HCT116 (cell line): ENCODE measurements around the gene ZNRF3. TPM values are rescaled to one million over a fixed set of nuclear protein-coding genes. Genes with fewer than 3 reads are reported as not detected.

Source experiments
- ATAC-seq: fragments of 200-7000 bp; cut with Tn5 transposase; 2 replicates; pipeline ENCODE4 v1.9.1; 2020; ENCODE audit warnings: mild to moderate bottlenecking, moderate library complexity
- BruUV-seq: library from RNA; stranded (reverse); fragments of 400-500 nt; replicated peaks from 2 replicates; lab custom pipeline; 2021; lab: Mats Ljungman, UMichigan
- CTCF ChIA-PET: fragments of 300-600 bp; sonication (Branson Sonifier 250); formaldehyde crosslinking; loops from one replicate; lab custom pipeline; 2021; ENCODE audit warnings: antibody characterized with exemption; lab: Charles Lee
- POLR2A ChIA-PET: fragments of 300-600, 350-600 bp; sonication (Branson Sonifier 250); formaldehyde crosslinking; loops from one replicate; lab custom pipeline; 2021; ENCODE audit warnings: antibody characterized with exemption; lab: Charles Lee
- RAD21 ChIA-PET, 2 experiments: fragments of 300-600 bp; sonication (Branson Sonifier 250); formaldehyde crosslinking; loops; one replicate each; lab custom pipeline; 2023; ENCODE audit warnings: low total read pairs in 2 of 2; ENCODE audit not compliant: uncharacterized antibody in 2 of 2, unreplicated experiment in 2 of 2, low non-redundant PET in 1 of 2; lab: Charles Lee
- DNase-seq: peaks from one replicate; pipeline ENCODE4 v3.0.0-alpha.2; 2010; ENCODE audit warnings: low read depth, low spot score
- H2AFZ ChIP-seq: fragments of 200-600 bp; shearing (Covaris generic), sonication (generic); 2 replicates; pipeline ENCODE4 v1.6.1; 2017; ENCODE audit warnings: low read depth, mixed run types, mixed read lengths, antibody characterized with exemption, low read length; ENCODE audit not compliant: poor library complexity, severe bottlenecking
- H3K27ac ChIP-seq: 2 replicates; pipeline ENCODE4 v1.5.1; 2012; ENCODE audit warnings: low read depth, low read length
- H3K27me3 ChIP-seq: fragments of 200-600 bp; sonication (generic); 2 replicates; pipeline ENCODE4 v1.6.1; 2016; ENCODE audit warnings: mixed run types, low read length, mixed read lengths; ENCODE audit not compliant: insufficient read depth
- H3K36me3 ChIP-seq, 2 experiments: fragments of 200-500 bp in 1 of 2; fragments of 200-600 bp in 1 of 2; sonication (Bioruptor generic) in 1 of 2; sonication (generic) in 1 of 2; 2 replicates each; pipeline versions ENCODE4 v1.5.1 to v1.6.1; 2014 to 2016; ENCODE audit warnings: low read length in 2 of 2, inconsistent platforms in 1 of 2, mixed read lengths in 1 of 2, mixed run types in 1 of 2; ENCODE audit not compliant: insufficient read depth in 2 of 2, control insufficient read depth in 1 of 2
- H3K4me1 ChIP-seq, 2 experiments: fragments of 200-600 bp in 1 of 2; sonication (generic) in 1 of 2; 2 replicates each; pipeline versions ENCODE4 v1.5.1 to v1.6.1; 2012 to 2017; ENCODE audit warnings: low read length in 2 of 2, inconsistent platforms in 1 of 2, mild to moderate bottlenecking in 1 of 2, mixed read lengths in 1 of 2, mixed run types in 1 of 2, moderate library complexity in 1 of 2; ENCODE audit not compliant: insufficient read depth in 2 of 2, control insufficient read depth in 1 of 2
- H3K4me2 ChIP-seq: fragments of 200-600 bp; sonication (generic); 2 replicates; pipeline ENCODE4 v1.6.1; 2017; ENCODE audit warnings: mixed run types, low read length, mixed read lengths
- H3K4me3 ChIP-seq, 2 experiments: fragments of 200-600 bp in 1 of 2; sonication (generic) in 1 of 2; replicated peaks in 1 of 2; 2 replicates each; pipeline ENCODE4 v1.5.1; 2011 to 2016; ENCODE audit warnings: low read length in 2 of 2, control low read depth in 1 of 2, low read depth in 1 of 2, mild to moderate bottlenecking in 1 of 2, mixed read lengths in 1 of 2, mixed run types in 1 of 2
- H3K79me2 ChIP-seq: fragments of 200-600 bp; sonication (generic); 2 replicates; pipeline ENCODE4 v1.6.1; 2017; ENCODE audit warnings: mild to moderate bottlenecking, mixed run types, low read length, moderate library complexity, mixed read lengths; ENCODE audit not compliant: insufficient read depth
- H3K9ac ChIP-seq: fragments of 200-600 bp; sonication (generic); 2 replicates; pipeline ENCODE4 v1.6.1; 2016; ENCODE audit warnings: low read length, mixed read lengths
- H3K9me2 ChIP-seq: fragments of 200-600 bp; sonication (generic), shearing (Covaris generic); 2 replicates; pipeline ENCODE4 v1.6.1; 2017; ENCODE audit warnings: mixed run types, mild to moderate bottlenecking, moderate library complexity; ENCODE audit not compliant: insufficient read depth
- H3K9me3 ChIP-seq, 2 experiments: fragments of 200-500 bp in 1 of 2; fragments of 200-600 bp in 1 of 2; sonication (Bioruptor generic) in 1 of 2; sonication (generic) in 1 of 2; 2 replicates each; pipeline ENCODE4 v1.6.1; 2014 to 2017; ENCODE audit warnings: low read length in 2 of 2, mixed read lengths in 2 of 2, inconsistent platforms in 1 of 2, low read depth in 1 of 2, mild to moderate bottlenecking in 1 of 2, mixed run types in 1 of 2, moderate library complexity in 1 of 2; ENCODE audit not compliant: control insufficient read depth in 1 of 2, insufficient read depth in 1 of 2
- H4K20me1 ChIP-seq: fragments of 200-600 bp; sonication (generic), shearing (Covaris generic); 2 replicates; pipeline ENCODE4 v1.6.1; 2017; ENCODE audit warnings: mixed run types, mild to moderate bottlenecking, moderate library complexity; ENCODE audit not compliant: insufficient read depth
- CEBPB ChIP-seq: IDR thresholded peaks from 2 replicates; pipeline ENCODE4 v1.6.1; 2012; ENCODE audit warnings: low read depth
- EGR1 ChIP-seq: IDR thresholded peaks from 2 replicates; pipeline ENCODE4 v1.6.1; 2012; ENCODE audit warnings: low read depth
- ELF1 ChIP-seq: IDR thresholded peaks from 2 replicates; pipeline ENCODE4 v1.6.1; 2012; ENCODE audit warnings: low read depth, borderline replicate concordance
- EZH2 ChIP-seq: fragments of 200-600 bp; sonication (generic); IDR thresholded peaks from 2 replicates; pipeline ENCODE4 v1.6.1; 2017; ENCODE audit warnings: antibody characterized with exemption, mixed run types
- JUND ChIP-seq: IDR thresholded peaks from 2 replicates; pipeline ENCODE4 v1.6.1; 2012
- POLR2A ChIP-seq: IDR thresholded peaks from 2 replicates; pipeline ENCODE4 v1.7.0; 2011; ENCODE audit warnings: borderline replicate concordance; ENCODE audit not compliant: insufficient read depth, insufficient read length; ENCODE audit errors: extremely low read depth
- SP1 ChIP-seq: IDR thresholded peaks from 2 replicates; pipeline ENCODE4 v1.6.1; 2012; ENCODE audit warnings: low read depth
- TCF7L2 ChIP-seq: IDR thresholded peaks from 2 replicates; pipeline ENCODE4 v1.7.0; 2011; ENCODE audit warnings: borderline replicate concordance, inconsistent platforms; ENCODE audit not compliant: insufficient read depth, insufficient read length; ENCODE audit errors: extremely low read depth
- ZNF274 ChIP-seq: fragments of 200-500 bp; sonication (Bioruptor generic); IDR thresholded peaks from 2 replicates; pipeline ENCODE4 v1.6.1; 2014; ENCODE audit warnings: mild to moderate bottlenecking, low read depth, low read length, inconsistent platforms
- intact Hi-C: fragments of 100-400 bp; cut with micrococcal nuclease; formaldehyde crosslinking; loops from 2 replicates; pipeline ENCODE4 v1.10.0; 2022
- total RNA-seq: library from RNA; stranded (reverse); gene quantifications from one replicate; pipeline ENCODE4 v1.2.1, GENCODE V29; 2021; ENCODE audit not compliant: unreplicated experiment
- TF ChIP-seq, protein P1 (sequence below): IDR thresholded peaks from 2 replicates; pipeline ENCODE4 v1.6.1; 2012
- TF ChIP-seq, protein P2 (sequence below): IDR thresholded peaks from 2 replicates; pipeline ENCODE4 v1.6.1; 2011; ENCODE audit warnings: mild to moderate bottlenecking, low read length, moderate library complexity; ENCODE audit not compliant: insufficient replicate concordance; ENCODE audit errors: extremely low read depth
- TF ChIP-seq, protein P3 (sequence below): IDR thresholded peaks from 2 replicates; pipeline ENCODE4 v1.6.1; 2012; ENCODE audit warnings: low read depth

The ZNRF3 gene
- total RNA-seq, 1 experiment from 2014 or later = 12.2 TPM

DNA sequence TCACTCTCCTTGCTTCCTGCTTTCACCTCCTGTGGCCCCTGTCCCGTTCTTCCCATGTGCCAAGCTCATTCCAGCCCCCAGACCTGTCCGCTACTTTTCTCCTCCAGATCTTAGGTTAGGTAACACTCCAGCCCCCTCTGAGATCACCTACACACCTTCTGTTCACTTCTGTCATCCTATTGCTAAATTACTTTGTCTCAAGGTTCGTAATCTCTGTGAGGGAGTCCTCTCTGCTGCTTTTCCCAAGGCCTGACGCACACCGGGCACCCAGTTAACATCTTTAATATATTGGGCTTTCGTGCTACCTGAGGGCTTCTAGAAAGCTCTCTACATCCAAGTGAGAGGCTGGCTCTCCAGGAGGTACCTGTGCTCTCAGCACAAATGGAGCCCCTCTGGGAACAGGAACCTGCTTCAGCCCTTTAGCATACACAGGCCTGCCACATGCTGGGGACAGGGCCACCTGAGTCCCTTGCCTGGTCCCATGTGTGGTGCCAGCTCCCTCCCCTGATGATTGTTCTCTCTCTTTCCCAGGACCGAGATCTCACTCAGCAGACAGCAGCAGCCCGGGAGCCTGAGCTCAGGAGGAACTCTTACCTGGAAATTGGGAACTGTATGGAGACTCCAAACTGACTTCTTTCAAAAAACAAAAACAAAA is 169.8 kb downstream of the ZNRF3 start:
- no peak overlapping the region for H3K4me2 ChIP-seq
- H3K27me3 ChIP-seq = no peaks in the 10 kb centered on the region
- ATAC-seq = no peak
- no peak overlapping the region for H2AFZ ChIP-seq
- no peak overlapping the region for H3K9ac ChIP-seq
- POLR2A ChIA-PET = no interaction called here
- H3K9me2 ChIP-seq = no peaks in the 10 kb centered on the region
- no peaks in the 10 kb centered on the region for H3K9me3 ChIP-seq
- H3K27ac ChIP-seq = no peak overlapping the region
- no peak for TF ChIP-seq POLR2A
- no peak for TF ChIP-seq ELF1
- TF ChIP-seq TCF7L2 = no peak
- no peak for TF ChIP-seq JUND
- TF ChIP-seq, protein P1, sequence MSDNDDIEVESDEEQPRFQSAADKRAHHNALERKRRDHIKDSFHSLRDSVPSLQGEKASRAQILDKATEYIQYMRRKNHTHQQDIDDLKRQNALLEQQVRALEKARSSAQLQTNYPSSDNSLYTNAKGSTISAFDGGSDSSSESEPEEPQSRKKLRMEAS = no peak
- TF ChIP-seq EGR1 = no peak
- RAD21 ChIA-PET = no interaction called here
- H3K4me1 ChIP-seq = no peaks in the 10 kb centered on the region
- intact Hi-C loops = no loop called here
- BruUV-seq = no TSS peak
- DNase-seq = no peak
- no peaks in the 10 kb centered on the region for H3K79me2 ChIP-seq
- peaks cover 0 to 10% of the 10 kb centered on the region in 2 experiments; a peak in 2 of 4 replicates for H3K36me3 ChIP-seq
- no peaks in the 10 kb centered on the region for H4K20me1 ChIP-seq
- CTCF ChIA-PET = interaction anchor here (1.4 to 3.0 kb wide), 2 partner anchors 13 to 223 kb away, joined by 3 to 13 read pairs; no protein-coding TSS in a partner anchor
- no peak overlapping the region for H3K4me3 ChIP-seq

DNA sequence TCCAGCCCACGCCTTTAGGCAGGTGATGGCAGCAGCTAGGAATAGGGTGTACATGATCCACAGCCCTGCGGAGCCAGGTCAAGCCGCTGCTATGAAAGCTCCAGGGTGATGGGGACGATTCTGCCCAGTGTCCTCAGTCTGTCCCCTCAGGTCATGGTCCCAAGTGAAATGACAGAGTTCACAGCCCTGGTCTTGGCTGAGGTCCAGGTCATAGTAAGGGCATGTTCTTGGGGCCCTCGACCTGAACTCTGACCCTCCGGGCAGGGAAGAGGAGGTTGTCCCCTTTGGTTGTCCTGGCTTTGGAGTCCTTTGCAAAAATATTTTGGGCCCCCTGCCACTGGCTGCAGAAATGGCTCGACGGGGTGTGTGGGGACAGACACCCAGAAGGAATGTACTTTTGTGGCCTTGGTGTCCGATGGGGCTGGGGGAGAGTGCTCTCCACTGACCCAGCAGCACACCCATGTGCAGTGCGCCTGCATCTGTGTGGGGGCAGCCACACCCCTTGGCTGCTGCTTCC is 170.9 kb downstream of the ZNRF3 start:
- Histone ChIP-seq H3K9me3 (no peaks in the 10 kb centered on the region), H3K27me3 (no peaks in the 10 kb centered on the region), H3K4me1 (no peaks in the 10 kb centered on the region), H3K79me2 (no peaks in the 10 kb centered on the region), H3K9me2 (no peaks in the 10 kb centered on the region), H4K20me1 (no peaks in the 10 kb centered on the region), H3K4me3 (no peak overlapping the region), H3K36me3 (peaks cover 0 to 2% of the 10 kb centered on the region in 2 experiments; a peak in 2 of 4 replicates), H2AFZ (no peak overlapping the region), H3K9ac (no peak overlapping the region), H3K27ac (no peak overlapping the region), H3K4me2 (no peak overlapping the region)
- no peak for DNase-seq
- BruUV-seq = no TSS peak
- ATAC-seq = no peak
- ChIA-PET POLR2A (no interaction called here), RAD21 (no interaction called here), CTCF (interaction anchor here (3.0 kb wide), 1 partner anchor 14 kb away, joined by 13 read pairs; no protein-coding TSS in a partner anchor)
- intact Hi-C loops = no loop called here
- TF ChIP-seq, protein P1 = no peak
- TF ChIP-seq, protein P2, sequence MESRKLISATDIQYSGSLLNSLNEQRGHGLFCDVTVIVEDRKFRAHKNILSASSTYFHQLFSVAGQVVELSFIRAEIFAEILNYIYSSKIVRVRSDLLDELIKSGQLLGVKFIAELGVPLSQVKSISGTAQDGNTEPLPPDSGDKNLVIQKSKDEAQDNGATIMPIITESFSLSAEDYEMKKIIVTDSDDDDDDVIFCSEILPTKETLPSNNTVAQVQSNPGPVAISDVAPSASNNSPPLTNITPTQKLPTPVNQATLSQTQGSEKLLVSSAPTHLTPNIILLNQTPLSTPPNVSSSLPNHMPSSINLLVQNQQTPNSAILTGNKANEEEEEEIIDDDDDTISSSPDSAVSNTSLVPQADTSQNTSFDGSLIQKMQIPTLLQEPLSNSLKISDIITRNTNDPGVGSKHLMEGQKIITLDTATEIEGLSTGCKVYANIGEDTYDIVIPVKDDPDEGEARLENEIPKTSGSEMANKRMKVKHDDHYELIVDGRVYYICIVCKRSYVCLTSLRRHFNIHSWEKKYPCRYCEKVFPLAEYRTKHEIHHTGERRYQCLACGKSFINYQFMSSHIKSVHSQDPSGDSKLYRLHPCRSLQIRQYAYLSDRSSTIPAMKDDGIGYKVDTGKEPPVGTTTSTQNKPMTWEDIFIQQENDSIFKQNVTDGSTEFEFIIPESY = no peak
- no peak for TF ChIP-seq SP1
- no peak for TF ChIP-seq ELF1
- TF ChIP-seq CEBPB = no peak
- TF ChIP-seq, protein P3, sequence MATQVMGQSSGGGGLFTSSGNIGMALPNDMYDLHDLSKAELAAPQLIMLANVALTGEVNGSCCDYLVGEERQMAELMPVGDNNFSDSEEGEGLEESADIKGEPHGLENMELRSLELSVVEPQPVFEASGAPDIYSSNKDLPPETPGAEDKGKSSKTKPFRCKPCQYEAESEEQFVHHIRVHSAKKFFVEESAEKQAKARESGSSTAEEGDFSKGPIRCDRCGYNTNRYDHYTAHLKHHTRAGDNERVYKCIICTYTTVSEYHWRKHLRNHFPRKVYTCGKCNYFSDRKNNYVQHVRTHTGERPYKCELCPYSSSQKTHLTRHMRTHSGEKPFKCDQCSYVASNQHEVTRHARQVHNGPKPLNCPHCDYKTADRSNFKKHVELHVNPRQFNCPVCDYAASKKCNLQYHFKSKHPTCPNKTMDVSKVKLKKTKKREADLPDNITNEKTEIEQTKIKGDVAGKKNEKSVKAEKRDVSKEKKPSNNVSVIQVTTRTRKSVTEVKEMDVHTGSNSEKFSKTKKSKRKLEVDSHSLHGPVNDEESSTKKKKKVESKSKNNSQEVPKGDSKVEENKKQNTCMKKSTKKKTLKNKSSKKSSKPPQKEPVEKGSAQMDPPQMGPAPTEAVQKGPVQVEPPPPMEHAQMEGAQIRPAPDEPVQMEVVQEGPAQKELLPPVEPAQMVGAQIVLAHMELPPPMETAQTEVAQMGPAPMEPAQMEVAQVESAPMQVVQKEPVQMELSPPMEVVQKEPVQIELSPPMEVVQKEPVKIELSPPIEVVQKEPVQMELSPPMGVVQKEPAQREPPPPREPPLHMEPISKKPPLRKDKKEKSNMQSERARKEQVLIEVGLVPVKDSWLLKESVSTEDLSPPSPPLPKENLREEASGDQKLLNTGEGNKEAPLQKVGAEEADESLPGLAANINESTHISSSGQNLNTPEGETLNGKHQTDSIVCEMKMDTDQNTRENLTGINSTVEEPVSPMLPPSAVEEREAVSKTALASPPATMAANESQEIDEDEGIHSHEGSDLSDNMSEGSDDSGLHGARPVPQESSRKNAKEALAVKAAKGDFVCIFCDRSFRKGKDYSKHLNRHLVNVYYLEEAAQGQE = no peak
- no peak for TF ChIP-seq ZNF274
- TF ChIP-seq TCF7L2 = no peak
- no peak for TF ChIP-seq EZH2
